Adrenal gland (tissue), 5 donors: ENCODE results near the gene RIC3.

Experiments
- POLR2A ChIP-seq, 2 donors: fragments of 450-650 bp; IDR thresholded peaks; one replicate each; pipeline ENCODE4 v1.6.1; 2017; ENCODE audit warnings: antibody characterized with exemption in 2 of 2, mild to moderate bottlenecking in 2 of 2, moderate library complexity in 1 of 2
- TF ChIP-seq, protein P1 (sequence below), 6 experiments: fragments of 450-650 bp in 4 of 6; fragments of 200-600 bp in 2 of 6; sonication (generic) in 1 of 6; IDR thresholded peaks; 1 replicate in 5 of 6; 2 replicates in 1 of 6; pipeline versions ENCODE4 v1.5.1 to v1.8.0; 2016 to 2021; ENCODE audit warnings: antibody characterized with exemption in 6 of 6, mild to moderate bottlenecking in 2 of 6, moderate library complexity in 1 of 6
- donor health status: DM: no; HTN: no; CAD: no.

DNA sequence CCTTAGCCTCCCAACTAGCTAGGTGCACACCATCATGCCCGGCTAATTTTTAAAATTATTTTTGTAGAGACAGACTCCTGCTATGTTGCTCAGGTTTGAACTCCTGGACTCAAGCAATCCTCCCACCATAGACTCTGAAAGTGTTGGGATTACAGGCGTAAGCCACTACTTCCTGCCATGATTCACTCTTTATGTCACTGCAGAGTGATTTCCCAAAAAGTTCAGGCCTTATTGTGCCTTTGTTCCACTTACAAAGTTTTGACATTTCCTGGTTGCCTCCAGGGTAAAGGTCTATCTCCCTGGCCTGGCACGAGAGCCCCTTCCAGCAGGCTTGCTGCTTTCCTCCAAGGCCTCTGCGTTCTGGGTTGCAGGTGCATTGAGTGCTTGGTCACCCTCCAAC, 44.6 kb upstream of the RIC3 start:
- TF ChIP-seq POLR2A (IDR thresholded peaks at IDR 0.05) = no peak
- TF ChIP-seq, protein P1, sequence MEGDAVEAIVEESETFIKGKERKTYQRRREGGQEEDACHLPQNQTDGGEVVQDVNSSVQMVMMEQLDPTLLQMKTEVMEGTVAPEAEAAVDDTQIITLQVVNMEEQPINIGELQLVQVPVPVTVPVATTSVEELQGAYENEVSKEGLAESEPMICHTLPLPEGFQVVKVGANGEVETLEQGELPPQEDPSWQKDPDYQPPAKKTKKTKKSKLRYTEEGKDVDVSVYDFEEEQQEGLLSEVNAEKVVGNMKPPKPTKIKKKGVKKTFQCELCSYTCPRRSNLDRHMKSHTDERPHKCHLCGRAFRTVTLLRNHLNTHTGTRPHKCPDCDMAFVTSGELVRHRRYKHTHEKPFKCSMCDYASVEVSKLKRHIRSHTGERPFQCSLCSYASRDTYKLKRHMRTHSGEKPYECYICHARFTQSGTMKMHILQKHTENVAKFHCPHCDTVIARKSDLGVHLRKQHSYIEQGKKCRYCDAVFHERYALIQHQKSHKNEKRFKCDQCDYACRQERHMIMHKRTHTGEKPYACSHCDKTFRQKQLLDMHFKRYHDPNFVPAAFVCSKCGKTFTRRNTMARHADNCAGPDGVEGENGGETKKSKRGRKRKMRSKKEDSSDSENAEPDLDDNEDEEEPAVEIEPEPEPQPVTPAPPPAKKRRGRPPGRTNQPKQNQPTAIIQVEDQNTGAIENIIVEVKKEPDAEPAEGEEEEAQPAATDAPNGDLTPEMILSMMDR (IDR thresholded peaks at IDR 0.05) = no peak
